HepG2 (cell line): Measurements from ENCODE around the gene MYADML2. TPM values are rescaled to one million over a fixed set of nuclear protein-coding genes. Genes with fewer than 3 reads are reported as not detected.

Experiments
- AFF4 ChIP-seq: sonication (generic); formaldehyde crosslinking; IDR thresholded peaks from 2 replicates; pipeline ENCODE4 v1.4.0; 2020; ENCODE audit warnings: missing genetic modification reagents
- AKAP8 ChIP-seq: sonication (generic); formaldehyde crosslinking; IDR thresholded peaks from 2 replicates; pipeline ENCODE4 v1.5.1; 2020; ENCODE audit warnings: mild to moderate bottlenecking, missing genetic modification reagents
- CENPT ChIP-seq: sonication (generic); formaldehyde crosslinking; IDR thresholded peaks from 2 replicates; pipeline ENCODE4 v1.8.0; 2022; ENCODE audit warnings: low read depth, mild to moderate bottlenecking, moderate library complexity, missing genetic modification reagents
- CENPX ChIP-seq: sonication (generic); formaldehyde crosslinking; IDR thresholded peaks from 2 replicates; pipeline ENCODE4 v1.9.0; 2021; ENCODE audit warnings: mild to moderate bottlenecking, missing genetic modification reagents, moderate library complexity
- KLF9 ChIP-seq: IDR thresholded peaks from 2 replicates; pipeline ENCODE4 v1.6.1; 2016; ENCODE audit warnings: low read depth
- MAFG ChIP-seq: sonication (generic); formaldehyde crosslinking; IDR thresholded peaks from 2 replicates; pipeline ENCODE4 v1.5.1; 2020; ENCODE audit warnings: mild to moderate bottlenecking, missing genetic modification reagents
- MED13 ChIP-seq: sonication (generic); formaldehyde crosslinking; IDR thresholded peaks from 2 replicates; pipeline ENCODE4 v1.5.0; 2020; ENCODE audit warnings: missing genetic modification reagents
- MIXL1 ChIP-seq: IDR thresholded peaks from 2 replicates; pipeline ENCODE4 v1.6.1; 2016
- MLX ChIP-seq: IDR thresholded peaks from 2 replicates; pipeline ENCODE4 v1.6.1; 2016
- NFATC3 ChIP-seq: sonication (generic); formaldehyde crosslinking; IDR thresholded peaks from 2 replicates; pipeline ENCODE4 v1.5.1; 2020; ENCODE audit warnings: mild to moderate bottlenecking, missing genetic modification reagents
- POLR2AphosphoS2 ChIP-seq: IDR thresholded peaks from 2 replicates; pipeline ENCODE4 v1.6.1; 2011; ENCODE audit warnings: low read depth, low read length, improper control_type of control experiment
- RBFOX2 ChIP-seq: fragments of 200-400 bp; formaldehyde crosslinking; IDR thresholded peaks from 2 replicates; pipeline ENCODE4 v1.6.1; 2017; ENCODE audit warnings: low read depth, mild to moderate bottlenecking, low read length
- SNAI1 ChIP-seq: sonication (generic); formaldehyde crosslinking; IDR thresholded peaks from 2 replicates; pipeline ENCODE4 v1.5.0; 2020; ENCODE audit warnings: mild to moderate bottlenecking, missing genetic modification reagents, borderline replicate concordance
- TRIM22 ChIP-seq: fragments of 450-650 bp; IDR thresholded peaks from 2 replicates; pipeline ENCODE4 v1.6.1; 2017
- ZBTB43 ChIP-seq: sonication (generic); formaldehyde crosslinking; conservative IDR thresholded peaks from 2 replicates; pipeline ENCODE4 v1.4.0; 2020; ENCODE audit warnings: missing genetic modification reagents
- ZNF382 ChIP-seq: sonication (generic); formaldehyde crosslinking; IDR thresholded peaks from 2 replicates; pipeline ENCODE4 v1.5.0; 2020; ENCODE audit warnings: missing genetic modification reagents, mild to moderate bottlenecking, borderline replicate concordance
- ZNF574 ChIP-seq: sonication (generic); formaldehyde crosslinking; IDR thresholded peaks from 2 replicates; pipeline ENCODE4 v1.4.0; 2020; ENCODE audit warnings: missing genetic modification reagents
- ZNF773 ChIP-seq: sonication (generic); formaldehyde crosslinking; IDR thresholded peaks from 2 replicates; pipeline ENCODE4 v1.4.0; 2020; ENCODE audit warnings: missing genetic modification reagents, borderline replicate concordance
- polyA plus RNA-seq, 8 experiments: library from polyadenylated mRNA; depleted of rRNA in 3 of 8; stranded (reverse) in 7 of 8; unstranded in 1 of 8; fragments of >200 nt; fragmentation: Illumina TruSeq in 4 of 8; extraction: Trizol in 4 of 8; gene quantifications; 2 replicates each; pipeline versions ENCODE4 v1.2.1 to v1.2.3, GENCODE V29; 2011 to 2016; ENCODE audit warnings: low read depth in 4 of 8, missing spikeins in 1 of 8, mixed read lengths in 1 of 8; ENCODE audit not compliant: insufficient read depth in 1 of 8
- total RNA-seq, 5 experiments: library from RNA; depleted of rRNA; stranded (reverse); fragments of >200 nt; fragmentation: Illumina TruSeq; extraction: Trizol; gene quantifications; 2 replicates each; pipeline ENCODE4 v1.2.3, GENCODE V29; 2016; ENCODE audit warnings: low read depth in 1 of 5

The MYADML2 gene
- total and polyA plus RNA-seq, 2 of the 13 experiments (the other 11 are each of a cell fraction or from before 2014, with no cell fraction given) = not detected

GRCh38 chr17:81906476-81907218 is 40.4 kb downstream of the MYADML2 start (continued):
- no peak for TF ChIP-seq AFF4 (CRISPR knock-in tag)
- no peak for TF ChIP-seq AKAP8 (CRISPR knock-in tag)
- TF ChIP-seq POLR2AphosphoS2 = no peak
- no peak for TF ChIP-seq KLF9
- TF ChIP-seq ZNF574 (CRISPR knock-in tag) = 0 out of 2 replicates have a peak, but pooled peaks have one; percentile 4
- TF ChIP-seq NFATC3 = no peak
- TF ChIP-seq CENPX (CRISPR knock-in tag) = no peak
- no peak for TF ChIP-seq MIXL1 (CRISPR knock-in tag)
- no peak for TF ChIP-seq TRIM22
- no peak for TF ChIP-seq MAFG (CRISPR knock-in tag)
- TF ChIP-seq RBFOX2 = peak; percentile 52
- TF ChIP-seq ZBTB43 (CRISPR knock-in tag) = no peak
- no peak for TF ChIP-seq MLX
- no peak for TF ChIP-seq ZNF382 (CRISPR knock-in tag)
- TF ChIP-seq CENPT (CRISPR knock-in tag) = no peak
- TF ChIP-seq SNAI1 = no peak
- no peak for TF ChIP-seq MED13 (CRISPR knock-in tag)
- no peak for TF ChIP-seq ZNF773 (CRISPR knock-in tag)
